NCI-H526 treated with DMSO at 0.1 percent for 48 hours (cell line): Measurements from ENCODE around the gene TAGLN.
"Not testable (repeated sequence)": the region's sequence is repeated elsewhere in the genome, so short reads cannot be mapped to it uniquely, and the experiment has no call there.

Experiments
- DNase-seq: peaks from one replicate; lab custom pipeline; 2025; lab: John Stamatoyannopoulos, UW

Gene TAGLN

GRCh38 chr11:117195761-117196160 lies 3.4 kb upstream of the TAGLN start:
- no peak for DNase-seq

- DNase-seq, result no peak
These were observed 2.2 kb upstream of the TAGLN start for GRCh38 chr11:117197006-117197405.

GRCh38 chr11:117197516-117198456 lies 1.4 kb upstream of the TAGLN start:
- no peak for DNase-seq

- no peak for DNase-seq
These were observed 557 bp upstream of the TAGLN start for GRCh38 chr11:117198613-117199012.

- DNase-seq, result no peak
These were observed 994 bp downstream of the TAGLN start for GRCh38 chr11:117199916-117200812.

GRCh38 chr11:117200813-117201657 lies 1.9 kb downstream of the TAGLN start:
- no peak for DNase-seq

- no peak for DNase-seq
These were observed 2.6 kb downstream of the TAGLN start for GRCh38 chr11:117201658-117202305.

- no peak for DNase-seq
These were observed 3.4 kb downstream of the TAGLN start for GRCh38 chr11:117202386-117203068.

GRCh38 chr11:117203069-117203407 lies 3.9 kb downstream of the TAGLN start:
- no peak for DNase-seq

GRCh38 chr11:117204283-117205080 lies 5.3 kb downstream of the TAGLN start:
- no peak for DNase-seq

GRCh38 chr11:117205211-117205818 lies 6.1 kb downstream of the TAGLN start:
- no peak for DNase-seq

GRCh38 chr11:117206111-117206510 lies 6.9 kb downstream of the TAGLN start:
- not testable (repeated sequence) for DNase-seq

GRCh38 chr11:117206859-117207258 lies 7.7 kb downstream of the TAGLN start:
- DNase-seq, result not testable (repeated sequence)

GRCh38 chr11:117207481-117207880 lies 8.3 kb downstream of the TAGLN start:
- DNase-seq, result not testable (repeated sequence)

- not testable (repeated sequence) for DNase-seq
These were observed 9.5 kb downstream of the TAGLN start for GRCh38 chr11:117208710-117209109.

- not testable (repeated sequence) for DNase-seq
These were observed 10.4 kb downstream of the TAGLN start for GRCh38 chr11:117209351-117210125.

- DNase-seq, result no peak
These were observed 11.4 kb downstream of the TAGLN start for GRCh38 chr11:117210620-117211019.

- DNase-seq, result no peak
These were observed 13.7 kb downstream of the TAGLN start for GRCh38 chr11:117212697-117213355.
